ENCODE data around the gene CD300LF.

CD300LF gene
- 0 reads per million in 4 donors for total RNA-seq

DNA sequence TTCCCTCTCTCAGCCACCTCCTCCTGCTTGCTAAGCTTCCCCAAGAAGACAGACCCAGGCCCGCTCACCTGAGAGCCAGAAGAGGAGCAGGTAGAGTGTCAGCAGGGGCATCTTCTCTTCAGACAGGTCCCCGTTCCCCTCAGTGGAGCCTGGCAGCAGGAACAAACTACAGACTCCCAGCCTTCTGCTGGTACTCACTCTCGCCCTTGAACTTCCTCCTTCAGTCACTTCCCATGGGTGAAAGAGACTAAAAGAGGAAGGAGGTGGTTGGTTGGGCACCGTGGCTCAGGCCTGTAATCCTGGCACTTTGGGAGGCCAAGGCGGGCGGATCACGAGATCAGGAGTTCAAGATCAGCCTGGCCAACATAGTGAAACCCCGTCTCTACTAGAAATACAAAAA lies at the start of gene CD300LF:
TSS of gene CD300LF (minus strand) at position 168 of the 400 bp plus-strand sequence. CDS start at position 111, 57 bp downstream.
- no peak for DNase-seq

GRCh38 chr17:74761931-74762330 lies 49.2 kb upstream of the CD300LF start:
- DNase-seq = no peak

- DNase-seq = no peak
Observed at GRCh38 chr17:74761419-74761818, 48.7 kb upstream of the CD300LF start.

DNA sequence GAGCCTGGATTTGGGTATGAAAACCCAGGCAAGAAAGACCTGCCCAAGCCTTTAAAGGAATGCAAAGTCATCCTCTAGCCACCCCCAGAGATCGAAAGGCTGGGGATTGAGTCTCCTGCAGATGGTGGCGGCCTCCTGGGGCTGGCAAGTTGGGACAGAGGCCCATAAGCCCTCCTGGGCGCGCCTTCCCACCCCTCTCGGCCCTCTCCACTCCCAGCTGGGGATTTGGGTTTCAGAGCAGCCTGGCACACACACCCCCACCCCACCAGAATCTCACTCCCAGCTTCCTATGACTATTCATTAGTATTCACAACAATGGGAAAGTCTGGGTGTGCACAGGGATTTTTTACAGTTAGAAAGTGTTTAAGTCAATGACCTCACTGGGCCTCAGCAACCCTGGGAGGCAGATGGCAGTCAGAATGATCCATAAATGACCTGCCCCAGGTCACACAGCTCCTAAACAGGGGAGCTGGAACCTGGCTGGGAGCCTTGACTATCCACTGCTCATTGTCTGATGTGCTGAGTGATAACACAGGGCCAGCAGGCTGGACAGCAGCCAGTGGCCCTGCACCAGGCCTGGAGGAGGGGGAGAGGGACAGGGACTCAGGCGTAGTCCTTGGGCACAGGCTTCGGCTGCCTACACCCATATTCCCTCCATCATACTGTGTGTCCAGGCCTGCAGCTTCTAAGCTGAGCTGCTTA lies 47.8 kb upstream of the CD300LF start:
- no peak for DNase-seq

- DNase-seq = no peak
Observed at GRCh38 chr17:74759941-74760340, 47.2 kb upstream of the CD300LF start.

DNA sequence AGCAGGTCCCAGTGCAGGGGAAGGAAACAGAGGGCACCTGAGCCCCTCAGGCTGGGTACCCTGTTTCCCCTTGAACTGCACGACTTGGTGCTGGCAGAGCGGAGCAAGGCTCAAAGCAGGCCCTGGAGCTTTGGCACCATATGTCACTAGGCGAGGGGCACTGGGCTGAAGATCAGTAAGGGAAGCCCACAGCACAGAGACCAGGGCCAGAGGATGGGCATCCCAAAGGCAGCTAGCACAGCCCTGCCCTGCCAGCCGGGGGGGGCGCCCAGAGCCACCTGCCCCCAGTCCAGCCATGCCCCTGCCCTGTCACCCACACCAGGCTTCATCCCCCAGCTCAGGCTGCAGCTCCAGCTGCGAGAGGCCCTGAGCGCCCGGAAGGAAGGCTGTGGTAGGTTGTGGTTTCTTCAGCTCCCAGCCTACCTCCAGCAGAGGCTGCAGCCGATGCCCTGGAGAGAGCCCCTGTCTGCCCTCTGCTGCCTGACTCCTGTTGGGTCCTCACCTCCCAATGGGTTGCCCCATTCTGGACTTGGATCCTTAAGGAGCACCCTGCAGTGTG lies 46.6 kb upstream of the CD300LF start:
- DNase-seq = peak in 4 of 5 donors; percentile 49 to 81 (median 50)

- DNase-seq = no peak
Observed at GRCh38 chr17:74758848-74759168, 46.1 kb upstream of the CD300LF start.

- DNase-seq = no peak
Observed at GRCh38 chr17:74757931-74758847, 45.5 kb upstream of the CD300LF start.

DNA sequence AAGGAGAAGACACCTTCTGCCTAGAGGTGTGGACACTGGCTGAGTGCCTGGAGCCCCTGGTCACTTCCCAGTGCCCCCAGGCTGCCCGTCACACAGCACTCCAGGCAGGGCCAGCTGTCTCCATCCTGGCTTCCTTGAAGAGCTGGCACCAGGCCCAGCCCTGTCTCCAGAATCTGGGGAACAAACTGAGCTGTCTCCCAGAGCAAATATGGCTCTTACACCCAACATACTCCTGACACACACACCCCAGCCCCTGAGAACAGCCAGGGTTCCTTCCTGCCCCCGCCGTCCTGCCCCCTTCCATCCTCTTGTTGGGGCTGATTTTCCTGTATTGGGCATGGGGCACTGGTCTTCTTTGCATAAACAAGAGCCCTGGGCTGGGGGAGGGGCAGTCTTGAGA lies 44.8 kb upstream of the CD300LF start:
- DNase-seq = no peak

GRCh38 chr17:74756891-74757290 lies 44.2 kb upstream of the CD300LF start:
- no peak for DNase-seq

DNA sequence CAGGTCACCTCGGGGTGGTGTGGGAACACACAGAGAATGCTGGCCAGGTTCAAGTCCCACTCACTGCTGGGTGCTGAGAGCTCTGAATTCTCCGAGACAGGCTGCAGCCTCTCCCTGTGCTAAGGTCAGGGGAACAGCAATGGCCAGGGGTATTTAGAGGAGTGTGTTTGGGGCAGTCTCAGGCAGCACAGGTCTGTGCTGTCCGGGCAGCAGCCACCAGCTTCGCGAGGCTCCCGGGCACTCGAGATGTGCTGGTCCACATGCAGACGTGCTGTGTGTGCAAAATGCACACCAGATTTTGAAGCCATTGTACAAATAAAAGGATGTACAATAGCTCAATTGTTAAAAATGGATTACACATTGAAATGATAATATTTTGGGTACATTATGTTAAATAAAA lies 42.8 kb upstream of the CD300LF start:
- DNase-seq = no peak

GRCh38 chr17:74754832-74755231 lies 42.1 kb upstream of the CD300LF start:
- DNase-seq = no peak

GRCh38 chr17:74752822-74753401 lies 40.2 kb upstream of the CD300LF start:
- DNase-seq = no peak

GRCh38 chr17:74752415-74752814 lies 39.7 kb upstream of the CD300LF start:
- no peak for DNase-seq

DNA sequence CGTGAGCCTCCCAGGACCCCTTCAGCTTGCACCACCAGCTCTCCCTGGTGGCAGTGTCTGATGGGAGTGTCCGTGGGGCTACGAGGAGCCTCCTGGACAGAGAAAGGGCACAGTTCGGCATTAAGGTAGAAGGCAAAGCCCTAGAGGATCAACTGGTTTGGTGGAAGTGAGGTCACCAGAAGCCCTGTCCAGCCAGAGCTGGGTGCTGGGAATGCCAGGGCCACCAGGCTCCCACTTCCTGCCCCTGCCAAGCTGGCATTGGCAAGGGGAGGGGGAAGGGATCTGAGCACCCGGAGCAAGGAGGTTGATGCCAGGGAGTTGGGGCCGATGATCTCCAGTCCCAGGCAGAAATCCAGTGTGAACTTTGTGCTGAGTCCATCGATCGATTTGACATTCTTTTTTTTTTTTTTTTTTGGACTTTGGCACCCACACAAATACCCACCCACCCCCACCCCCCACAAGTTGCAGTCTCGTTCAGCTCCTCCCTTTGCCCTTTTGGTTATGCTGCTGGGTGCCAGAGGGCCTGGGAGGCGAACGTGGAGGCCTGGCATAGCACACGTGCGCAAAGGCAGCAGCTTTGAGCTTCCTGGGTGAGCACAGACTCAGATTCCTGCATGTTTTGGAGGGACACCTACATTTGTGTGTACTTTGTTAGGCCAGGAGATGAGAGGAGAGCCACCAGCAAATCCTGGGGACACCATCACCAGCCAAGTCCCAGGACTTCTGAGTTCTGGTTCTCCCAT lies 37.8 kb upstream of the CD300LF start:
- DNase-seq = no peak

- no peak for DNase-seq
Observed at GRCh38 chr17:74750039-74750326, 37.3 kb upstream of the CD300LF start.

- DNase-seq = peak in 2 of 5 donors; percentile 42 to 57
Observed at GRCh38 chr17:74749279-74750038, 36.7 kb upstream of the CD300LF start.

- DNase-seq = peak; percentile 84 to 94 (median 89)
Observed at GRCh38 chr17:74748529-74749278, 36.0 kb upstream of the CD300LF start, which contains the start of gene NHERF1. Gene NHERF1, plus strand, starts transcription at chr17:74748628. Its CDS starts 219 bp downstream, at chr17:74748847.

DNA sequence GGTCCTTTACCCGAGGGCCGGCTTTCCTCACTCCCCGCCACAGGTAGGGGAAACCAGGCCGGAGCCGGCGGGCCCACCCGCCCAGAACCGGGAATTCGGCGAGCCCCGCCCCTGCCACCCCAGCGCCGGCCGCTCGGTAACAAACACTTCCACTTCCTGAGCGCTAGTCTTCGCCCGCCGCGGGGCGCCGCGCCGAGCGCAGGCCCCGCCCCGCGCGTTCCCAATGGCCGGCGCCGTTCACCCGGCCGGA lies 35.5 kb upstream of the CD300LF start:
- DNase-seq = no peak

DNA sequence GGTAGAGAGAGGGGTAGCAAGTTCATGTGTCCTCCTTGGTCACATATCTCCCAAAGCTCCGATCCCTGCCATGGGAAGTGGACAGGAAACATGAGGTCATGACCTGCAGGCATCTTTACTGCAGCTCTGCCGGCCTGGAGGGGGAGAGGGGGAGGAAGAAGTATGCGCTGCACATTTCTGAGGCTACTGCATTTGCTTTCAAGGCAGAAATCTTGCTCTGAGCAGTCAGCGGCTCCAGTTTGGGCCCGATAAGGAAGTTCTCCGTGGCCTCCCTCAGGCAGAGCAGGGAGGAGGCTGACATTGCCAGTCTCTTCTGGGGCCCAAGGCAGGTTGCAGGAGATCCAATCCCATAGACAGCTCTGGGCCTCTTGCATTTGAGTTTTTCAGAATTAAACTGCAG lies 34.2 kb upstream of the CD300LF start:
- DNase-seq = no peak

- no peak for DNase-seq
Observed at GRCh38 chr17:74746376-74746775, 33.7 kb upstream of the CD300LF start.

All from T-helper 1 cell (primary cell).